RWPE2 (cell line): ENCODE data around the gene KRTAP10-5.
"Not testable (repeated sequence)": the region's sequence is repeated elsewhere in the genome, so short reads cannot be mapped to it uniquely, and the experiment has no call there.

Source experiments
- ATAC-seq: fragments of 200-7000 bp; cut with Tn5 transposase; 3 replicates; pipeline ENCODE4 v1.9.1; 2021; ENCODE audit warnings: low read depth
- DNase-seq: peaks from one replicate; pipeline ENCODE4 v3.0.0-alpha.2; 2020; ENCODE audit warnings: low spot score
- H3K27ac ChIP-seq: fragments of 450-650 bp; 2 replicates; pipeline ENCODE4 v1.5.1; 2017; ENCODE audit warnings: mild to moderate bottlenecking; ENCODE audit not compliant: poor library complexity, severe bottlenecking
- H3K27me3 ChIP-seq: fragments of 250-450 bp; sonication (Bioruptor Pico); 2 replicates; pipeline ENCODE4 v1.5.1; 2021; ENCODE audit warnings: mild to moderate bottlenecking, moderate library complexity; ENCODE audit not compliant: insufficient read depth, poor library complexity, severe bottlenecking
- H3K36me3 ChIP-seq: fragments of 250-450 bp; sonication (Bioruptor Pico); 2 replicates; pipeline ENCODE4 v1.5.1; 2020; ENCODE audit warnings: low read depth, mild to moderate bottlenecking, moderate library complexity
- H3K4me1 ChIP-seq: fragments of 250-450 bp; sonication (Bioruptor Pico); 2 replicates; pipeline ENCODE4 v1.5.1; 2021; ENCODE audit warnings: mild to moderate bottlenecking, moderate library complexity; ENCODE audit not compliant: insufficient read depth, poor library complexity, severe bottlenecking
- H3K4me3 ChIP-seq: fragments of 250-450 bp; sonication (Bioruptor Pico); 2 replicates; pipeline ENCODE4 v1.5.1; 2021; ENCODE audit warnings: mild to moderate bottlenecking, moderate library complexity; ENCODE audit not compliant: severe bottlenecking
- H3K9me3 ChIP-seq: fragments of 250-450 bp; sonication (Bioruptor Pico); 2 replicates; pipeline ENCODE4 v1.5.1; 2021; ENCODE audit warnings: mild to moderate bottlenecking, moderate library complexity; ENCODE audit not compliant: severe bottlenecking
- TF ChIP-seq, protein P1 (sequence below): fragments of 450-650 bp; IDR thresholded peaks from one replicate; pipeline ENCODE4 v1.5.1; 2017; ENCODE audit warnings: mild to moderate bottlenecking, moderate library complexity; ENCODE audit not compliant: poor library complexity, severe bottlenecking

Gene KRTAP10-5

DNA sequence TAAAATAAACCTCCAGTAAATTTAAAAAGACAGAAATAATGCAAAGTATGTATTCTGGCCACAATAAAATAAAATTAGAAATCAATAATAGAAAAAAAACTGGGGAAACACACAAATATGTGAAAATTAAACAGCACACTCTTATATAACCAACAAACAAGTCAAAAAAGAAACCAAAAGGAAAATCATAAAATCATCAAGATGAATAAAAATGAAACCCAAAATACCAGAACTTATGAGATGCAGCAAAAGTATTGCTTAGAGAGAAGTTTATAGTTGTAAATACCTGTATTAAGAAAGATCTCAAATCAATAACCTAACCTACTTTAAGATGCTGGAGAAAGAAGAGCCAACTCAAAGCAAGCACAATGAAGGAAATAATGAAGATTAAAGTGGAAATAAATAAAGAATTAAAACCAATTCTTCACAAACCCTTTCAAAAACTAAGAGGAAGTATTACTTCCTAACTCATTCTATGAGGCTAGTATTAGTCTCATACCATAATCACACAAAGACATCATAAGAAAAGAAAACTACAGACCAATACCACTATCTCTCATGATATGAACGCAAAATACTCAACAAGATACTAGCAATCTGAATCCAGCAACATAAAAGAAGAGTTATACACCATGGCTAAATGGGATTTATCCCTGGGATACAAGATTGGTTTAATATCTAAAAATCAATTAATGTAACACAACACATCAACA is 15.4 kb downstream of the KRTAP10-5 start:
- peaks cover 5% of the 10 kb centered on the region for H3K27me3 ChIP-seq
- ATAC-seq (no peak), DNase-seq (no peak)
- H3K4me1 ChIP-seq: no peaks in the 10 kb centered on the region
- no peak overlapping the region for H3K4me3 ChIP-seq
- TF ChIP-seq, protein P1, sequence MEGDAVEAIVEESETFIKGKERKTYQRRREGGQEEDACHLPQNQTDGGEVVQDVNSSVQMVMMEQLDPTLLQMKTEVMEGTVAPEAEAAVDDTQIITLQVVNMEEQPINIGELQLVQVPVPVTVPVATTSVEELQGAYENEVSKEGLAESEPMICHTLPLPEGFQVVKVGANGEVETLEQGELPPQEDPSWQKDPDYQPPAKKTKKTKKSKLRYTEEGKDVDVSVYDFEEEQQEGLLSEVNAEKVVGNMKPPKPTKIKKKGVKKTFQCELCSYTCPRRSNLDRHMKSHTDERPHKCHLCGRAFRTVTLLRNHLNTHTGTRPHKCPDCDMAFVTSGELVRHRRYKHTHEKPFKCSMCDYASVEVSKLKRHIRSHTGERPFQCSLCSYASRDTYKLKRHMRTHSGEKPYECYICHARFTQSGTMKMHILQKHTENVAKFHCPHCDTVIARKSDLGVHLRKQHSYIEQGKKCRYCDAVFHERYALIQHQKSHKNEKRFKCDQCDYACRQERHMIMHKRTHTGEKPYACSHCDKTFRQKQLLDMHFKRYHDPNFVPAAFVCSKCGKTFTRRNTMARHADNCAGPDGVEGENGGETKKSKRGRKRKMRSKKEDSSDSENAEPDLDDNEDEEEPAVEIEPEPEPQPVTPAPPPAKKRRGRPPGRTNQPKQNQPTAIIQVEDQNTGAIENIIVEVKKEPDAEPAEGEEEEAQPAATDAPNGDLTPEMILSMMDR: no peak
- H3K36me3 ChIP-seq: no peaks in the 10 kb centered on the region
- no peaks in the 10 kb centered on the region for H3K9me3 ChIP-seq
- H3K27ac ChIP-seq: no peak overlapping the region

DNA sequence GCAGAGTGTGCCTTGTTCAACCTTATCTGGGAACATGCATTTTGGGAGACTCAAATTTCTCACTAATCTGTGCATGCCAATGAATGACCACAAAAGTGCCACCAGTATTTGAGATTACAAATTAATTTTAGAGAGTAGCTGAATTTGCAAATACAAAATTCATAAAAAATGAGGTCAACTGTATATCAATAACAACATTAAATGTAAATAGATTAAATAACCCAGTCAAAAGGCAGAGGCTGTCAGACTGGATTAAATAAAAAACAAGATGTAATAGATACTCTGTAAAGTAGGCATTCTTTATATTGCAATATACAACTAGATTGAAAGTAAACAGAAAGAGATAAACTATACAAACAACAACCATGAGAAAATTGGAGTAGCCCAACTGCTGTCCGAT is 16.3 kb downstream of the KRTAP10-5 start:
- no peak overlapping the region for H3K4me3 ChIP-seq

DNA sequence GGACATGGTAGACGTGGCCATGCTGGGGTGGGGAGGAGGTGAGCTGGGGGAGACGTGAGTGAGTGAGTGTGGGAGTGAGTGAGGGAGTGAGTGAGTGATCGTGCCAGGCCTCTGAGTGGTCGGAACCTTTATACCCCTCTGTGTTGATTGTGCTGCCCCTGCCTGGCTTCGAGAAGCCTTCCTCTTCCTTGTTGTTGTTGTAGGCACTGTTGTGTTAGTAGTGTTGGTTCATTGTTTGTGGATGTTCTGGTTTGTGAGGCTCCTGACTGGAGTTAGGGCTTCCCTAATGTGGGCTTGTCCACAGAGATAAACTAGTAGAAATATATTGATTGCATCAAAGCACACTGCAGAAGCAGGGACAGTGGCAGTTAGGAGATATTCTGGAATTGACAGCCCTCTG is 21.7 kb downstream of the KRTAP10-5 start, which contains the start of gene KRTAP10-3:
Gene KRTAP10-3, minus strand, starts transcription at position 101 of the 400 bp plus-strand sequence. Its CDS starts 80 bp downstream, at position 21.
- TF ChIP-seq, protein P1: no peak
- no peak within 1 kb of the TSS for H3K27ac ChIP-seq
- no peaks in the 10 kb centered on the region for H3K9me3 ChIP-seq
- no peaks in the 10 kb centered on the region for H3K4me1 ChIP-seq
- ATAC-seq (no peak), DNase-seq (no peak)
- no peak within 1 kb of the TSS for H3K4me3 ChIP-seq
- H3K27me3 ChIP-seq: peaks cover 20% of the 10 kb centered on the region
- H3K36me3 ChIP-seq: no peaks in the 10 kb centered on the region

More for the DNA sequence above, 16.3 kb downstream of the KRTAP10-5 start:
- H3K27ac ChIP-seq: no peak overlapping the region
- H3K27me3 ChIP-seq: peaks cover 5% of the 10 kb centered on the region
- no peaks in the 10 kb centered on the region for H3K4me1 ChIP-seq
- DNase-seq (no peak), ATAC-seq (no peak)
- TF ChIP-seq, protein P1: no peak
- H3K36me3 ChIP-seq: no peaks in the 10 kb centered on the region
- no peaks in the 10 kb centered on the region for H3K9me3 ChIP-seq

DNA sequence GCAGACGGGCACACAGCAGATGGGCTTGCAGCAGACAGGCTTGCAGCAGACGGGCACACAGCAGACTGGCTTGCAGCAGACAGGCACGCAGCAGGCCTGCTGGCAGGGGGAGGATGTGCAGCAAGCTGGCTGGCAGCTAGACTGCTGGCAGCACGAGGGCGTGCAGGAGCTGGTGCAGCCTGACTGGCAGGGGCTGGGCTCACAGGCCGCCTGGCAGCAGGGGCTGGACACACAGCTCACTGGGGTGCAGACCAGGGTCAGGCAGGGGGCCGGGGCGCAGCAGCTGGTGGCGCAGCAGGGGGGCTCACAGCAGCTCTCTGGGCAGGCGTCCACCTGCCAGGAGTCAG is 22.1 kb downstream of the KRTAP10-5 start:
- ATAC-seq: not testable (repeated sequence)

DNA sequence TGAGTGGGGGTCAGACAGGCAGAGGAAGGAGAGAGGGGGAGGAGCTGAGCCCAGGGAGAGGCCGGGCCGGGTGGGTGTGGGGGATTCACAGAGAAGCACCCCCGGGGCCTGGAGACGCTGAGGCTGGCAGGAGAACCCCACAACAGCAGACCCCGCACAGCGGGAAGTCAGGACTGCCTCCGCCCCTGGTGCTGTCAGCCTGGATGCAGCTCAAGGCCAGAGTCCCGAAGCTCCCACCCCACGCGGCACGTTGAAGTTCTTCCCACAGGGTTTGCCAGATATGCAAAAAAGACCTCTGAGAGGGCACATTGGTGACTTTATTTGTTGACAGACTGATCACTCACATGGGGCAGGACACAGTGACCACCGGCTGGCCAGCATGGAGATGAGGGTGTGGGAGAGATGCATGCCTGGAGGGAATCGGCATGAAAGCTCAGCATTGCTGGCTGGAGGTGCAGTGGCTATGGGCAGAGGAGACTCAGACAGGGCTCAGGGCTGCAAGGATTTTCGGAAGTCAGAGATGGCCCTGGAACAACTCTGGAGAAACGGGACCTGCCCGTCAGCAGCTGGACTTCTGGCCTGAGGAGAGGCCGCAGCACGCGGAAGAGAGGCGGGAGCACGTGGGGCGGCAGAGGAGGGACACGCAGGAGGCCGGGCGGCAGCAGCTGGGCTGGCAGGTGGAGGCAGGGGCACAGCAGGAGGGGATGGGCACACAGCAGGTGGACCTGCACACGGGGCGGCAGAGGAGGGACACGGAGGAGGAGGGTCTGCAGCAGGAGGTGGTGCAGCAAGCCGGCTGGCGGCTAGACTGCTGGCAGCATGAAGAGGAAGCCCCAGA is 22.7 kb downstream of the KRTAP10-5 start:
- Histone ChIP-seq H3K4me3 (no peak overlapping the region), H3K27me3 (peaks cover 20% of the 10 kb centered on the region), H3K9me3 (no peaks in the 10 kb centered on the region), H3K36me3 (no peaks in the 10 kb centered on the region), H3K27ac (no peak overlapping the region), H3K4me1 (no peaks in the 10 kb centered on the region)
- DNase-seq (peak; percentile 50), ATAC-seq (no peak)
- TF ChIP-seq, protein P1: no peak

More for the DNA sequence above, 22.1 kb downstream of the KRTAP10-5 start:
- not testable (repeated sequence) for H3K4me3 ChIP-seq, H3K4me1 ChIP-seq, H3K27ac ChIP-seq, H3K9me3 ChIP-seq, H3K36me3 ChIP-seq, DNase-seq
- peaks cover 20% of the 10 kb centered on the region for H3K27me3 ChIP-seq
